BE2C (cell line): ENCODE measurements around the gene MAN1C1.
A peak's percentile ranks its signal among the peaks of the same experiment; 100 is the strongest.

Experiments used
- DNase-seq: peaks from one replicate; pipeline ENCODE4 v3.0.0-alpha.2; 2020
- H3K27me3 ChIP-seq: fragments of 250-450 bp; sonication (Bioruptor Pico); 2 replicates; pipeline ENCODE4 v1.5.1; 2020; ENCODE audit warnings: mild to moderate bottlenecking
- H3K36me3 ChIP-seq: fragments of 250-450 bp; sonication (Bioruptor Pico); 2 replicates; pipeline ENCODE4 v1.5.1; 2020; ENCODE audit warnings: mild to moderate bottlenecking
- H3K4me1 ChIP-seq: fragments of 250-450 bp; sonication (Bioruptor Pico); 2 replicates; pipeline ENCODE4 v1.5.1; 2020
- H3K4me3 ChIP-seq: 2 replicates; pipeline ENCODE4 v1.5.1; 2011; ENCODE audit warnings: low read depth, low read length
- H3K9me3 ChIP-seq: fragments of 250-450 bp; sonication (Bioruptor Pico); 2 replicates; pipeline ENCODE4 v1.5.1; 2020
- CTCF ChIP-seq: IDR thresholded peaks from 2 replicates; pipeline ENCODE4 v1.5.1; 2012; ENCODE audit warnings: mild to moderate bottlenecking, low read depth, low read length

The MAN1C1 gene

GRCh38 chr1:25706146-25707089 lies 89.8 kb downstream of the MAN1C1 start:
- H3K27me3 ChIP-seq, result no peaks in the 10 kb centered on the region
- no peak for DNase-seq
- peaks cover 29% of the 10 kb centered on the region for H3K4me1 ChIP-seq
- no peaks in the 10 kb centered on the region for H3K9me3 ChIP-seq
- no peak for TF ChIP-seq CTCF
- H3K36me3 ChIP-seq, result no peaks in the 10 kb centered on the region
- no peak overlapping the region for H3K4me3 ChIP-seq

GRCh38 chr1:25707280-25708016 lies 90.9 kb downstream of the MAN1C1 start:
- no peak for TF ChIP-seq CTCF
- no peaks in the 10 kb centered on the region for H3K9me3 ChIP-seq
- no peak overlapping the region for H3K4me3 ChIP-seq
- no peaks in the 10 kb centered on the region for H3K27me3 ChIP-seq
- DNase-seq, result peak; percentile 35
- peaks cover 29% of the 10 kb centered on the region for H3K4me1 ChIP-seq
- no peaks in the 10 kb centered on the region for H3K36me3 ChIP-seq

GRCh38 chr1:25710583-25711347 lies 94.2 kb downstream of the MAN1C1 start:
- no peak for DNase-seq
- TF ChIP-seq CTCF, result no peak
- H3K4me1 ChIP-seq, result peaks cover 18% of the 10 kb centered on the region
- no peaks in the 10 kb centered on the region for H3K9me3 ChIP-seq
- no peaks in the 10 kb centered on the region for H3K27me3 ChIP-seq
- H3K36me3 ChIP-seq, result no peaks in the 10 kb centered on the region
- no peak overlapping the region for H3K4me3 ChIP-seq

GRCh38 chr1:25711555-25712298 lies 95.1 kb downstream of the MAN1C1 start:
- no peaks in the 10 kb centered on the region for H3K27me3 ChIP-seq
- H3K4me3 ChIP-seq, result no peak overlapping the region
- no peak for TF ChIP-seq CTCF
- peaks cover 10% of the 10 kb centered on the region for H3K4me1 ChIP-seq
- no peaks in the 10 kb centered on the region for H3K9me3 ChIP-seq
- DNase-seq, result no peak
- no peaks in the 10 kb centered on the region for H3K36me3 ChIP-seq

GRCh38 chr1:25712299-25712970 lies 95.8 kb downstream of the MAN1C1 start:
- Histone ChIP-seq H3K27me3 (no peaks in the 10 kb centered on the region), H3K9me3 (no peaks in the 10 kb centered on the region), H3K36me3 (no peaks in the 10 kb centered on the region), H3K4me3 (no peak overlapping the region), H3K4me1 (peaks cover 5% of the 10 kb centered on the region)
- no peak for TF ChIP-seq CTCF
- DNase-seq, result no peak
